ENCODE measurements around the gene PCSK5.

GRCh38 chr9:75933982-75934381, 43.5 kb downstream of the PCSK5 start:
- TF ChIP-seq CTCF (IDR thresholded peaks at IDR 0.05 in 8 of 11, conservative IDR thresholded peaks at IDR 0.05 in 3 of 11) (no peak), POLR2AphosphoS5 (IDR thresholded peaks at IDR 0.05) (no peak), POLR2A (IDR thresholded peaks at IDR 0.05) (no peak)
